PFSK-1 (cell line): ENCODE results near the gene CCDC121.

Source experiments
- FOXP2 ChIP-seq: optimal IDR thresholded peaks from 2 replicates; pipeline ENCODE3; 2011; ENCODE audit warnings: borderline replicate concordance, control low read depth, inconsistent platforms; ENCODE audit not compliant: insufficient read depth; ENCODE audit errors: extremely low read length, extremely low read depth
- POLR2AphosphoS5 ChIP-seq: IDR thresholded peaks from 2 replicates; pipeline ENCODE4 v1.6.1; 2012; ENCODE audit warnings: low read depth, mild to moderate bottlenecking, control low read depth, low read length, moderate library complexity
- SIN3A ChIP-seq: IDR thresholded peaks from 2 replicates; pipeline ENCODE4 v1.6.1; 2012; ENCODE audit warnings: mild to moderate bottlenecking, low read length, moderate library complexity, borderline replicate concordance; ENCODE audit not compliant: insufficient read depth
- TAF1 ChIP-seq: IDR thresholded peaks from 2 replicates; pipeline ENCODE4 v1.6.1; 2012; ENCODE audit warnings: low read length, control low read depth, borderline replicate concordance; ENCODE audit not compliant: insufficient read depth
- TF ChIP-seq, protein P1 (sequence below), 2 experiments: IDR thresholded peaks; 2 replicates each; pipeline versions ENCODE4 v1.6.1 to v1.8.0; 2011 to 2012; ENCODE audit warnings: low read depth in 2 of 2, low read length in 2 of 2, control low read depth in 1 of 2, inconsistent platforms in 1 of 2, mild to moderate bottlenecking in 1 of 2, moderate library complexity in 1 of 2; ENCODE audit not compliant: insufficient read depth in 1 of 2

CCDC121 gene

DNA sequence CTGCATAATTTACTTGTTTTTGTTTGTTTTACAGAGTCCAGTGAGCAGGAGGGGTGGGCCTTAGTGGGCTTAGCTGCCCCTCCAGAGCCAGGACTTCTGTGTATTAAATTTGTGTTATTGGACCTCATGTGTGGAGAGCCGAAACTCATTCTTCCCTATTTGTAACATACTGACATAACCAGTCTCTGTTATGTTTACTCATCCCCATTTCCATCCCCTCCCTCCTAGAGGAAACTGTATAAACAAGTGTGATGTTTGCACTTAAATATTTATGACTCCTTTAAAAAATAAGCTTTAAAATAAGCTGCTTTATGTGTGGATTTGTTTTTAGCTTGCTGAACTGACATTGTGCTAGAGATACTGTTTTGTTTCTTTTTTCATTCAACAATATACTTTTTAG, 32.2 kb downstream of the CCDC121 start:
- no peak for TF ChIP-seq SIN3A
- no peak for TF ChIP-seq POLR2AphosphoS5
- TF ChIP-seq TAF1 = no peak
- TF ChIP-seq, protein P1, sequence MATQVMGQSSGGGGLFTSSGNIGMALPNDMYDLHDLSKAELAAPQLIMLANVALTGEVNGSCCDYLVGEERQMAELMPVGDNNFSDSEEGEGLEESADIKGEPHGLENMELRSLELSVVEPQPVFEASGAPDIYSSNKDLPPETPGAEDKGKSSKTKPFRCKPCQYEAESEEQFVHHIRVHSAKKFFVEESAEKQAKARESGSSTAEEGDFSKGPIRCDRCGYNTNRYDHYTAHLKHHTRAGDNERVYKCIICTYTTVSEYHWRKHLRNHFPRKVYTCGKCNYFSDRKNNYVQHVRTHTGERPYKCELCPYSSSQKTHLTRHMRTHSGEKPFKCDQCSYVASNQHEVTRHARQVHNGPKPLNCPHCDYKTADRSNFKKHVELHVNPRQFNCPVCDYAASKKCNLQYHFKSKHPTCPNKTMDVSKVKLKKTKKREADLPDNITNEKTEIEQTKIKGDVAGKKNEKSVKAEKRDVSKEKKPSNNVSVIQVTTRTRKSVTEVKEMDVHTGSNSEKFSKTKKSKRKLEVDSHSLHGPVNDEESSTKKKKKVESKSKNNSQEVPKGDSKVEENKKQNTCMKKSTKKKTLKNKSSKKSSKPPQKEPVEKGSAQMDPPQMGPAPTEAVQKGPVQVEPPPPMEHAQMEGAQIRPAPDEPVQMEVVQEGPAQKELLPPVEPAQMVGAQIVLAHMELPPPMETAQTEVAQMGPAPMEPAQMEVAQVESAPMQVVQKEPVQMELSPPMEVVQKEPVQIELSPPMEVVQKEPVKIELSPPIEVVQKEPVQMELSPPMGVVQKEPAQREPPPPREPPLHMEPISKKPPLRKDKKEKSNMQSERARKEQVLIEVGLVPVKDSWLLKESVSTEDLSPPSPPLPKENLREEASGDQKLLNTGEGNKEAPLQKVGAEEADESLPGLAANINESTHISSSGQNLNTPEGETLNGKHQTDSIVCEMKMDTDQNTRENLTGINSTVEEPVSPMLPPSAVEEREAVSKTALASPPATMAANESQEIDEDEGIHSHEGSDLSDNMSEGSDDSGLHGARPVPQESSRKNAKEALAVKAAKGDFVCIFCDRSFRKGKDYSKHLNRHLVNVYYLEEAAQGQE (IDR thresholded peaks at IDR 0.05; ENCODE audit: insufficient read depth in 1 of 2, low read depth in 2 of 2, low read length in 2 of 2) = no peak
- no peak for TF ChIP-seq FOXP2

DNA sequence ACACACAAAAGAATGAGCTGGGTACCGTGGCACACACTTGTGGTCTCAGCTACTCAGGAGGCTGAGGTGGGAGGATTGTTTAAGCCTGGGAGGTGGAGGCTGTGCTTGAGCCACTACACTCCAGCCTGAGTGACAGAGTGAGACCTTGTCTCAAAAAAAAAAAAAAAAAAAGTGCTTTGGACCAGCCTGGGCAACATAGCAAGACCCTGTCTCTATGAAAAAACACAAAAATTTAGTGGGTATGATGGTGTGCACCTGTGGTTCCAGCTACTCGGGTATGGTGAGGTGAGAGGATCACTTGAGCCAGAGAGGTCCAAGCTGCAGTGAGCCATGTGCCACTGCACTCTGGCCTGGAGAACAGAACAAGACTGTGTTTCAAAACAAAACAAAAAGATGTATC, 35.6 kb downstream of the CCDC121 start:
- TF ChIP-seq POLR2AphosphoS5 = no peak
- no peak for TF ChIP-seq SIN3A
- TF ChIP-seq, protein P1 (IDR thresholded peaks at IDR 0.05; ENCODE audit: insufficient read depth in 1 of 2, low read depth in 2 of 2, low read length in 2 of 2) = no peak
- TF ChIP-seq TAF1 = no peak
- TF ChIP-seq FOXP2 = no peak

GRCh38 chr2:27591745-27592144, 37.1 kb downstream of the CCDC121 start:
- TF ChIP-seq, protein P1 (IDR thresholded peaks at IDR 0.05; ENCODE audit: insufficient read depth in 1 of 2, low read depth in 2 of 2, low read length in 2 of 2) = no peak
- TF ChIP-seq TAF1 (no peak), POLR2AphosphoS5 (no peak), SIN3A (no peak), FOXP2 (no peak)

GRCh38 chr2:27588308-27588707, 40.5 kb downstream of the CCDC121 start:
- TF ChIP-seq POLR2AphosphoS5 = no peak
- TF ChIP-seq FOXP2 = no peak
- TF ChIP-seq, protein P1 (IDR thresholded peaks at IDR 0.05; ENCODE audit: insufficient read depth in 1 of 2, low read depth in 2 of 2, low read length in 2 of 2) = no peak
- TF ChIP-seq SIN3A = no peak
- no peak for TF ChIP-seq TAF1

DNA sequence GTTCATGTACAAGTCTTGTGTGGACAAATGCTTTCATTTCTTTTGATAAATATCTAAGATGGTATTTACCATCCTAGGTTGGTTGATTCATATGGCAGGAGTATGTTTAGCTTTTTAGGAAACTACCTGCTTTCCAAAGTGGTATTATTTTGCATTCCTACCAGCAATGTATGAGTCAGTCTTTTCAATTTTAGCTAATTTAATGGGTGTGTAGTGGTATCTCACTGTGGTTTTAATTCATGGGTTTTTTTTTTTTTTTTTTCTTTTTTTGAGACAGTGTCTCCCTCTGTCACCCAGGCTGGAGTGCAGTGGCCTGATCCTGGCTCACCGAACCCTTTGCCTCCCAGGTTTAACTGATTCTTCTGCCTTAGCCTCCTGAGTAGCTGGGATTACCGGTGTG, 41.8 kb downstream of the CCDC121 start:
- TF ChIP-seq POLR2AphosphoS5 = no peak
- no peak for TF ChIP-seq TAF1
- no peak for TF ChIP-seq SIN3A
- no peak for TF ChIP-seq FOXP2
- TF ChIP-seq, protein P1 (IDR thresholded peaks at IDR 0.05; ENCODE audit: insufficient read depth in 1 of 2, low read depth in 2 of 2, low read length in 2 of 2) = no peak
